ELF-1 (cell line): ENCODE measurements around the gene APELA.
A peak's percentile ranks its signal among the peaks of the same experiment; 100 is the strongest.
"Not testable (repeated sequence)": the region's sequence is repeated elsewhere in the genome, so short reads cannot be mapped to it uniquely, and the experiment has no call there.

Experiments
- DNase-seq: peaks from one replicate; pipeline ENCODE4 v3.0.0-alpha.2; 2016; ENCODE audit warnings: low read depth, low spot score

Gene APELA, protein sequence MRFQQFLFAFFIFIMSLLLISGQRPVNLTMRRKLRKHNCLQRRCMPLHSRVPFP

GRCh38 chr4:164876700-164877324 lies at the start of gene APELA:
Gene APELA, plus strand, starts transcription at chr4:164877178. Its CDS starts 154 bp downstream, at chr4:164877332.
- DNase-seq, result peak; percentile 66

DNA sequence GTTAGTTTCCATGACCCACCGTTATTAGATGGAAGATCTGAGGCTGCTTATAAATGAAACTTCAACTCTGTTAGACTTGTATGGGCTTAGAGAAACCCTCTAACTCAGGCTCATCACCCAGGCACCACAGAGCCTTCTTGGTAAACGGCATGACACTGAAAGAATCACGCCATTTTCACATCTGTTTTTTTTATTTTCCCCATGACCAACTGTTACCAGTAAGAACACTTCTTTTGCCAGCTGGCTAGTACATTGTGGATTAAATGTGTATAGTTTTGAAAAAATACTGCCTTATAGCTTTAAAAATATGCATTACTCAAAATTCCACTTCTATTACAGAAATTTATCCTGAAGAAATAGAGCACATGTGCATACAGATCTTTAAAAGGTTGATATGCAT lies 48.0 kb upstream of the APELA start:
- no peak for DNase-seq

GRCh38 chr4:164846566-164846965 lies 30.4 kb upstream of the APELA start:
- no peak for DNase-seq

DNA sequence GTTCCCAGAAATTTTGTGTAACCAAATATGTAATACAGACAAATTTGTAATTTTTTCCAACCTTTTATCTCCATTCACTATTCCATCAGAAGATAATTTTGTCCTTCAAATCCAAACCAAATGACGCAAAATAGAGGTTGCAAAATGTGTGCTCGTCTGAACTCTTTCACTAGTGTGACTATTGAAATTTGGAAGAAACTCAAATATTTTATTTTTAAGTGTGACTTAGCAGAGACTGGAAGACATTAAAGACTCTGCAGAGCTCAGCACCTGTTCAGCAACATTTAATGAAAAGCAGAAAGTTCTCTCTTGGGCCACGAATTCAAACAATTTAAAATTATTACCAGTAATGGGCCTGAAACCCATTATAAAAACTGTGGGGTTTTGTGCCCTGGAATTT lies 30.0 kb upstream of the APELA start:
- DNase-seq, result no peak

DNA sequence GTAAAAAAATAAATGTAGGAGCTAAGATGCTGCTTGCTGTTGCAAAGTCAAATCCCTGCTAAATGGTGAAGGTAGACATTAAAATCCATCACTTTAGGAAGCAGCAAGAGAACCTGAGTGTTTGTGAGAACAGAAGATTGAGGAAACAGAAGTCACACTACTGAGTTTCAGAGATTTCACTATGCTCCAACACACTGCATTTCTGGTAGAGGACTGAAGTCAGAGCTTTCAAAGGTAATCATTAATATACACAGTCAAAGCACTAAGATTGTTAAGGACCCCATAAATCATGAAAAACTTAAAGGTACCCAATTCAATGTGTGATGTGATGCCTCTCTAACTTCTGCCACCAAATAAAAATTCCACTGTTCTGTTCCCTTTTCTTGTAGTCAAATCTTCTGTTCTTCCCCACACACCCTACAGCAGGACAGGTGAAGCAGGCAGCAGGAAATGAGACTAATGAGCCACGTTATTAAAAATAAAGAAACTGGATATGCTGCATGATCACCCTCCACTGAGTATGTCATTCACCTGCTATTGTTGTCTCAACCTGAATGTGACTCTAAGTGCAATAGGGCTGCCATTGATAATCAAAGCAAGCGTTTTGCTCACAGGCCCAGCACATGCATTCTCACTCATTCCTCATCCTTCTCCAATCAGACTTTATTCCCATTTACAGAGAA lies 28.9 kb upstream of the APELA start:
- no peak for DNase-seq

DNA sequence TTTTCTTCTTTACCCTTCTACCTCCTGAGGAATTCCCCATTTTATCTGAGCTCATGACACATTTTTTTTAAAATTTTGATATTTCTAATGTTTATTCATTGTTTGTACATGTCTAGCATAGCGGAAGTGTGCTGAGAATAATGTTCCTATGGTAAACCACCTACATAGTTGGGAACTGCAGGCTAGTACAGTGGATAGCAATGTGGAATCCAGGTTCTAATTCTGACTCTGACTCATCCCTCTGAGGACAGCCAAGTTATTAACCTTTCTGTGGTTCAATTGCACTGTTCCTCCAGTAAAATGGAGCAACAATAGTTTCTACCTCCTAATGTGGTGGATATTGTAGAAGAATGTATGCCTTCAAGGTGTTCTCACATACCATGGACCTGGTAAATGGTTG lies 20.6 kb upstream of the APELA start:
- no peak for DNase-seq

DNA sequence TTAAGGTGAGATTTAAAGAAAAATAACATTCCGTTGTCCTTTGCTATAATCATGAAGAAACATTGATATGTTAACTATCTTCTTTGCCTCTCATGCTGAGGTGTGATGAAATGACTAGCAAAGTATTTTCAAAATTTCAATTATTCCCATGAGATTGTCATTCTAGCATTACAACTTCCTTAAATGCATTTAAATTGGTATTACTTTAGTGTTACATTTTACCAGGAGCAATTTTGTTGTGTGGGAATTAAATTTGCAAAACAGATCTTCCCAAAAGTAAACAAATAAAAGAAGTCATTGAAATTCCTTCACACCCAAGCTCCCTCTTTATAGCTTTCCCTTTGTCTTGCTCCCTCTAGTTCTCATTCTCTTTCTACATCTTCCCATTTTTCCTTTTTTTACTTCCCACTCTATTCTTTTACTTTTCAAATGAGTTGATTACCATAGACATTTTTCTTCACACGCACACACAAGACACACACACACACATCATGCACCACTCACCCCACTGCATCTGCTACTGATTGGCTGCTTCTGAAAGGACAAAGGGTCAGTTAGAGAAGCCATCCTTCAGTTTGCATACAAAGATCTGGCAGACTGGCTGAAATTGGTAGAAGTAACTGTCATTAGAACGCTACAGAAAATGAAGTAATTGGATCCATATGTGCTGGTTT lies 10.0 kb upstream of the APELA start:
- peak; percentile 21 for DNase-seq

- no peak for DNase-seq
Observed at GRCh38 chr4:164871673-164872072, 5.3 kb upstream of the APELA start.

- DNase-seq, result no peak
Observed at GRCh38 chr4:164872481-164872880, 4.5 kb upstream of the APELA start.

- DNase-seq, result peak; percentile 67
Observed at GRCh38 chr4:164874789-164875188, 2.2 kb upstream of the APELA start.

- no peak for DNase-seq
Observed at GRCh38 chr4:164880489-164881262, 3.7 kb downstream of the APELA start.

DNA sequence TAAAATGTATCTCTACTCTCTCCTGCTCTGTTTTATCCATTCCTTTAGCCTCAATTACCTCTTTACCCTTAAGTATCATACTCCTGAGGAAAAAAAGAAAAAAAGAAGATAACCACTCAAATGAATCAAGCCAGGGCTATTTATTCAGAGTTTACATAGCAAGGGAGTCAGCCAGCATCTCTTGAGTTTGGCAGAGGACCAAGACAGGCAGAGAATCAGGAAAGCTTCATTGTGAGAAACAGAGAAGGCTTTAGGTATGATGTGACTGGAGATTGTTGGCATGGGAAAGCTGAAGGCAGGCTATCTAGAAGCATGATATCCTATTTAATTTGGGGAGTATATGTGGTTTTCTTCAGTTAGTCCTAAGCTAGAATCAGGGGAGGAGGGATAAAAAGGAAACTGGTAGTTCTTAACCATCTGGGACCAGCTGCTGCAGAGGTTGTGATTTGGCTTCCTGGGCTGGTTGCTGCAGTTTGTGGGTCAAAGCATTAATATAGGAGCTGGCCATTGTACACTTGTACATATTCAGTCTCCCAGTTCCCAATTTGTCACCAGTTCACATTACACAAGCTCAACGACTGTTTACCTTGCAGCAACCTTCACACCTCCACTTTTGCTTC lies 11.2 kb downstream of the APELA start:
- no peak for DNase-seq

DNA sequence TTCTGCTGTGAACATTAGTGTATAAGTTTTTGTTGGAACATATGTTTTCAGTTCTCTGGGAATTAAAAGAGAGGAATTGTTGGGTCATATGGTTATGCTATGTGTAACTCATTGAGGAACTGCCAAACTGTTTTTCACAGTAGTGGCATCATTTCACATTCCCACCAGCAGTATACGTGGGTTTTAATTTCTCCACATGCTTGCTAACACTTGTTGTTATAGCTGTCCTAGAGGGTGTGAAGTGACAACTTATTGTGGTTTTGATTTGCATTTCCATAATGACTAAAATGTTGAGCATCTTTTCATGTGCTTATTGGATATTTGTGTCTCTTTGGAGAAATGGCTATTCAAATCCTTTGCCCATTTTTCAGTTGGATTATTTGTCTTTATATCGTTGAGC lies 13.7 kb downstream of the APELA start:
- DNase-seq, result no peak

GRCh38 chr4:164892018-164892417 lies 15.0 kb downstream of the APELA start:
- no peak for DNase-seq

GRCh38 chr4:164894702-164895101 lies 17.7 kb downstream of the APELA start:
- no peak for DNase-seq

- no peak for DNase-seq
Observed at GRCh38 chr4:164902608-164903007, 25.6 kb downstream of the APELA start.

- peak; percentile 23 for DNase-seq
Observed at GRCh38 chr4:164904336-164904735, 27.4 kb downstream of the APELA start.

DNA sequence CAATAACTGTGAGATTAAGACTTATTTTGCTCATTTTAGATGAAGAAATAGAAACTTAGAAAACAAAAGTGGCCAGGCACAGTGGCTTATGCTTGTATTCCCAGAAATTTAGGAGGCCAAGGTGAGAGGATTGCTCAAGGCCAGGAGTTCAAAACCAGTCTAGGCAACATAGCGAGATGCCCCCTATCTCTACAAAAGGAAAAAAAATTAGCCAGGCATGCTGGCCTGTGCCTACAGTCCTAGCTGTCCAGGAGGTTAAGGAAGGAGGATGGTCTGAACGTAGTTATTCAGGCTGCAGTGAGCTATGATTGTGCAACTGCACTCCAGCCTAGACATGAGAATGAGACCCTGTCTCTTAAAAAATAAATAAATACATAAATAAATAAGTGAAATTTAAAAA lies 28.0 kb downstream of the APELA start:
- no peak for DNase-seq

DNA sequence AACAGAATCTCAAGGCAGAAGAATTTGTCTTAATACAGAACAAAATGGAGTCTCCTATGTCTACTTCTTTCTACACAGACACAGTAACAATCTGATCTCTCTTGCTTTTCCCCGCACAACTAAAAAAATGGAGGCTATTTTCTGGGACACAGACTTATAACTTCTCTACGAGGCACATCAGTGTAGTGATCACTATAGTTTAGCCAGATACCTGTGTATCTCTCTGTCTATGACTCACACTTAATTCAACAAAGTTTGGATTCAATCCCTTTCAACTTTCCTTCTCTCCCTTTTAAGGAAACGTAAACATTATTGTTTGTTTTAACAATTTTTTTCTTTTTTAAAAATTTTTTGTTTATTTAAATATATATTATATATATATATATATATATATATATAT lies 29.4 kb downstream of the APELA start:
- DNase-seq, result no peak

- not testable (repeated sequence) for DNase-seq
Observed at GRCh38 chr4:164913506-164913905, 36.5 kb downstream of the APELA start.

- no peak for DNase-seq
Observed at GRCh38 chr4:164918956-164919355, 42.0 kb downstream of the APELA start.
